Liver (tissue), 9 donors: ENCODE measurements around the gene CIDEA. TPM values are rescaled to one million over a fixed set of nuclear protein-coding genes. Genes with fewer than 3 reads are reported as not detected.

Experiments
- DNase-seq: peaks from one replicate; pipeline ENCODE4 v3.0.0-alpha.2; 2017; ENCODE audit warnings: low spot score
- H3K27ac ChIP-seq, 2 donors: one replicate each; pipeline ENCODE4 v1.7.0; 2013; ENCODE audit warnings: inconsistent platforms in 2 of 2, low read length in 2 of 2, control low read depth in 1 of 2, low read depth in 1 of 2, mild to moderate bottlenecking in 1 of 2
- H3K27me3 ChIP-seq, 4 donors: one replicate each; pipeline versions ENCODE4 v1.6.1 to v1.7.0; 2013; ENCODE audit warnings: low read length in 3 of 4, inconsistent platforms in 1 of 4, mild to moderate bottlenecking in 1 of 4, moderate library complexity in 1 of 4; ENCODE audit not compliant: control insufficient read depth in 4 of 4, insufficient read depth in 4 of 4
- H3K36me3 ChIP-seq, 4 donors: one replicate each; pipeline versions ENCODE4 v1.6.1 to v1.7.0; 2013; ENCODE audit warnings: low read length in 3 of 4, mild to moderate bottlenecking in 3 of 4, low read depth in 1 of 4, moderate library complexity in 1 of 4; ENCODE audit not compliant: control insufficient read depth in 4 of 4, insufficient read depth in 3 of 4
- H3K4me1 ChIP-seq, 4 donors: one replicate each; pipeline versions ENCODE4 v1.6.1 to v1.7.0; 2013; ENCODE audit warnings: low read length in 3 of 4, mild to moderate bottlenecking in 3 of 4, moderate library complexity in 1 of 4; ENCODE audit not compliant: control insufficient read depth in 4 of 4, insufficient read depth in 4 of 4
- H3K4me3 ChIP-seq, 3 donors: one replicate each; pipeline versions ENCODE4 v1.6.1 to v1.7.0; 2013; ENCODE audit warnings: low read length in 3 of 3, control low read depth in 1 of 3, low read depth in 1 of 3, mild to moderate bottlenecking in 1 of 3
- H3K9ac ChIP-seq, 2 donors: one replicate each; pipeline ENCODE4 v1.7.0; 2013; ENCODE audit warnings: low read length in 2 of 2, mild to moderate bottlenecking in 2 of 2, moderate library complexity in 2 of 2, control low read depth in 1 of 2, low read depth in 1 of 2
- H3K9me3 ChIP-seq, 4 donors: one replicate each; pipeline versions ENCODE4 v1.6.1 to v1.7.0; 2013; ENCODE audit warnings: low read length in 3 of 4; ENCODE audit not compliant: control insufficient read depth in 4 of 4
- EGR1 ChIP-seq, 2 donors: IDR thresholded peaks; 2 replicates each; pipeline ENCODE4 v1.6.1; 2016 to 2018; ENCODE audit warnings: antibody characterized with exemption in 2 of 2, low read depth in 2 of 2
- FOXA1 ChIP-seq: IDR thresholded peaks from 2 replicates; pipeline ENCODE4 v1.6.1; 2016; ENCODE audit warnings: antibody characterized with exemption
- FOXA2 ChIP-seq: IDR thresholded peaks from 2 replicates; pipeline ENCODE4 v1.6.1; 2016; ENCODE audit warnings: antibody characterized with exemption
- GABPA ChIP-seq, 2 donors: IDR thresholded peaks in 1 of 2; conservative IDR thresholded peaks in 1 of 2; 2 replicates each; pipeline ENCODE4 v1.6.1; 2016; ENCODE audit warnings: antibody characterized with exemption in 2 of 2, mild to moderate bottlenecking in 1 of 2, moderate library complexity in 1 of 2
- HNF4A ChIP-seq, 2 donors: conservative IDR thresholded peaks; 2 replicates each; pipeline ENCODE4 v1.6.1; 2016; ENCODE audit warnings: antibody characterized with exemption in 2 of 2, mild to moderate bottlenecking in 2 of 2
- JUND ChIP-seq, 2 donors: IDR thresholded peaks; 2 replicates each; pipeline ENCODE4 v1.6.1; 2016; ENCODE audit warnings: antibody characterized with exemption in 2 of 2
- NR2F2 ChIP-seq: IDR thresholded peaks from 2 replicates; pipeline ENCODE4 v1.6.1; 2016; ENCODE audit warnings: antibody characterized with exemption
- RAD21 ChIP-seq, 2 donors: IDR thresholded peaks; 2 replicates each; pipeline ENCODE4 v1.6.1; 2016; ENCODE audit warnings: antibody characterized with exemption in 2 of 2, mild to moderate bottlenecking in 2 of 2
- SP1 ChIP-seq: IDR thresholded peaks from 2 replicates; pipeline ENCODE4 v1.6.1; 2018; ENCODE audit warnings: antibody characterized with exemption, mild to moderate bottlenecking
- TAF1 ChIP-seq: conservative IDR thresholded peaks from 2 replicates; pipeline ENCODE4 v1.6.1; 2016; ENCODE audit warnings: antibody characterized with exemption, mild to moderate bottlenecking
- YY1 ChIP-seq: IDR thresholded peaks from 2 replicates; pipeline ENCODE4 v1.6.1; 2016; ENCODE audit warnings: antibody characterized with exemption, mild to moderate bottlenecking
- WGBS: extraction: QIAGEN DNeasy Blood & Tissue Kit; methylation state at CpG from one replicate; pipeline ENCODE4 v1.1.7; 2013; 5-methylcytosine and 5-hydroxymethylcytosine counted together
- polyA plus RNA-seq, 2 donors: library from polyadenylated mRNA; stranded (reverse) in 1 of 2; unstranded in 1 of 2; fragments of 200-250 nt in 1 of 2; fragments of >200 nt in 1 of 2; fragmentation: Nextera tagmentation in 1 of 2; extraction: Ambion mirVana in 1 of 2; gene quantifications; one replicate each; pipeline versions ENCODE4 v1.2.1 to v1.2.3, GENCODE V29; 2013 to 2015
- total RNA-seq, 2 donors: library from RNA; depleted of rRNA; stranded (reverse); fragments of >200 nt; gene quantifications; one replicate each; pipeline ENCODE4 v1.2.3, GENCODE V29; 2014
- TF ChIP-seq, protein P1 (sequence below): IDR thresholded peaks from 2 replicates; pipeline ENCODE4 v1.6.1; 2016; ENCODE audit warnings: antibody characterized with exemption
- TF ChIP-seq, protein P2 (sequence below): IDR thresholded peaks from 2 replicates; pipeline ENCODE4 v1.6.1; 2016; ENCODE audit warnings: antibody characterized with exemption
- donor health status: healthy.
- donor health status: healthy.
- donor health status: healthy.
- donor health status: healthy.
- donor health status: healthy.

Gene CIDEA
- total and polyA plus RNA-seq, 4 donors, result not detected

DNA sequence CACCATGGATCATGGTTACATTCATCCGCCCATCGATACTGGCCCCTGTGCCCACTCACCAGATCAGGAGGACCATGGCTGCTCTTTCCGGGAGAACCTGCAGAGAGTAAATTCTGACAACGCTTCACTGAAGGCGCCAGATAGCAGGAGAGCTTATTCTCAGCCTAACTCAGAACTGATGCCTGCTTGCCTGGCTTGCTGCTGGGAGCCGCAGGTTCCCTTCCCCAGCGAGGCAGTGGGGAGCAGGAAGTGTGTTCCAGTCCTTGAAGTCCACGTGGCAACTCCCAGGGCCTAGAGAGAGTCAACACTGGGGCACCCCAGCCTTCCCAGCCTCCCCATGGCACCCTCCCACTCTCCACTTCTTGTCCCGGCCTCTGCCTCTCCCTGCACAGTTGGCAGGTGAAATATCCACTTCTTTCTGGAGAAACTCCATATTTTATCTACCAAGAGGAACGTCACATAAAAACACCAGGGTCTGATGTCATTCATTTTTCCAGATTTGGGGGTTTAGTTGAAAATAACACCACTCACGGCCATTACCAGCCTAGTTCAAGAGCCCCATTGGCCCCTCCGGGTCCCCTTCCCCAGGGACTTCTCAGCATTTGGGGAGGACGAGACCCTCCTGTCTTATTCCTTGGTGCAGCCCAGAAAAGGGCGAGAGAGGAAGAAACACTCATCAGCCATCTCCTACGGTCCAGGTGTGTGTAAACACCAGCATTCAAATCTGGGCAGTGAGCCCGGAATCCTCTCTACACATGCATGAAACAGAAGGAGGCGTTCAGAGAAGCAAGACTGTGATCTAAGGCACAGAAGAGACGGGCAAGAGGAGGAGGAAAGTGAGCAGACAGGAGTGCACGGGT lies 50.4 kb downstream of the CIDEA start:
- H3K4me1 ChIP-seq, result peaks cover 0 to 9% (median 7%) of the 10 kb centered on the region in 4 donors
- H3K36me3 ChIP-seq, result no peaks in the 10 kb centered on the region
- peaks cover 0 to 8% (median 0%) of the 10 kb centered on the region in 4 donors for H3K27me3 ChIP-seq
- H3K27ac ChIP-seq, result no peak overlapping the region
- no peak overlapping the region for H3K9ac ChIP-seq
- no peak overlapping the region for H3K4me3 ChIP-seq
- WGBS, result 62% methylated on average over 19 of the region's 19 CpGs
- TF ChIP-seq EGR1 (IDR thresholded peaks at IDR 0.05; ENCODE audit: low read depth in 2 of 2) (no peak), NR2F2 (no peak), GABPA (IDR thresholded peaks at IDR 0.05 in 1 of 2, conservative IDR thresholded peaks at IDR 0.05 in 1 of 2) (no peak), SP1 (no peak), FOXA1 (peak; percentile 47), YY1 (no peak), FOXA2 (peak; percentile 39), TAF1 (no peak)
- TF ChIP-seq, protein P1, sequence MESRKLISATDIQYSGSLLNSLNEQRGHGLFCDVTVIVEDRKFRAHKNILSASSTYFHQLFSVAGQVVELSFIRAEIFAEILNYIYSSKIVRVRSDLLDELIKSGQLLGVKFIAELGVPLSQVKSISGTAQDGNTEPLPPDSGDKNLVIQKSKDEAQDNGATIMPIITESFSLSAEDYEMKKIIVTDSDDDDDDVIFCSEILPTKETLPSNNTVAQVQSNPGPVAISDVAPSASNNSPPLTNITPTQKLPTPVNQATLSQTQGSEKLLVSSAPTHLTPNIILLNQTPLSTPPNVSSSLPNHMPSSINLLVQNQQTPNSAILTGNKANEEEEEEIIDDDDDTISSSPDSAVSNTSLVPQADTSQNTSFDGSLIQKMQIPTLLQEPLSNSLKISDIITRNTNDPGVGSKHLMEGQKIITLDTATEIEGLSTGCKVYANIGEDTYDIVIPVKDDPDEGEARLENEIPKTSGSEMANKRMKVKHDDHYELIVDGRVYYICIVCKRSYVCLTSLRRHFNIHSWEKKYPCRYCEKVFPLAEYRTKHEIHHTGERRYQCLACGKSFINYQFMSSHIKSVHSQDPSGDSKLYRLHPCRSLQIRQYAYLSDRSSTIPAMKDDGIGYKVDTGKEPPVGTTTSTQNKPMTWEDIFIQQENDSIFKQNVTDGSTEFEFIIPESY, result no peak
- TF ChIP-seq, protein P2, sequence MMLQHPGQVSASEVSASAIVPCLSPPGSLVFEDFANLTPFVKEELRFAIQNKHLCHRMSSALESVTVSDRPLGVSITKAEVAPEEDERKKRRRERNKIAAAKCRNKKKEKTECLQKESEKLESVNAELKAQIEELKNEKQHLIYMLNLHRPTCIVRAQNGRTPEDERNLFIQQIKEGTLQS, result no peak
- DNase-seq, result no peak
- no peaks in the 10 kb centered on the region for H3K9me3 ChIP-seq

DNA sequence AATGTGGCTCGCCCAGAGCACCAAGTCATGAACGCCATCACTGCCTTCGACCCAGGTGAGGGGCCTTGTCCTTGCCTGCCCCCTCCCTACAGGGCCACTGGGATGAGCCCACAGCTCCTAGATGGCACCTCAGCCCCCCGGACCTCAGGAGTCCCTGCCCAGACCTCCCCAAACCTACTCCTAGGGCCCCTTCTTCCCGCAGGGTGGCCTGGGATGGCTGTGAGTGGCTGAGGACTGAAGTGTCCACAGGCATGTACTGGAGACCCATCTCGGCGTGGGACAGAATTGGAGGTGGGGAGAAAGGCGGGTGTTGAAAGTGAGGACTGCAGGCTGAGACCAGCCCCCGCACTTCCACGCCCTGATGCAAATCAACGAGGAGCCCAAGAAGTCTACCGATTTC lies 51.0 kb downstream of the CIDEA start:
- H3K9ac ChIP-seq, result no peak overlapping the region
- H3K27ac ChIP-seq, result no peak overlapping the region
- no peaks in the 10 kb centered on the region for H3K9me3 ChIP-seq
- peaks cover 0 to 9% (median 7%) of the 10 kb centered on the region in 4 donors for H3K4me1 ChIP-seq
- H3K27me3 ChIP-seq, result peaks cover 0 to 8% (median 0%) of the 10 kb centered on the region in 4 donors
- no peaks in the 10 kb centered on the region for H3K36me3 ChIP-seq
- 83% methylated on average over 12 of the region's 12 CpGs for WGBS
- TF ChIP-seq EGR1 (IDR thresholded peaks at IDR 0.05; ENCODE audit: low read depth in 2 of 2) (no peak), FOXA2 (no peak), FOXA1 (no peak), RAD21 (IDR thresholded peaks at IDR 0.05) (no peak)
- TF ChIP-seq, protein P2, result no peak
- H3K4me3 ChIP-seq, result no peak overlapping the region
- no peak for DNase-seq

DNA sequence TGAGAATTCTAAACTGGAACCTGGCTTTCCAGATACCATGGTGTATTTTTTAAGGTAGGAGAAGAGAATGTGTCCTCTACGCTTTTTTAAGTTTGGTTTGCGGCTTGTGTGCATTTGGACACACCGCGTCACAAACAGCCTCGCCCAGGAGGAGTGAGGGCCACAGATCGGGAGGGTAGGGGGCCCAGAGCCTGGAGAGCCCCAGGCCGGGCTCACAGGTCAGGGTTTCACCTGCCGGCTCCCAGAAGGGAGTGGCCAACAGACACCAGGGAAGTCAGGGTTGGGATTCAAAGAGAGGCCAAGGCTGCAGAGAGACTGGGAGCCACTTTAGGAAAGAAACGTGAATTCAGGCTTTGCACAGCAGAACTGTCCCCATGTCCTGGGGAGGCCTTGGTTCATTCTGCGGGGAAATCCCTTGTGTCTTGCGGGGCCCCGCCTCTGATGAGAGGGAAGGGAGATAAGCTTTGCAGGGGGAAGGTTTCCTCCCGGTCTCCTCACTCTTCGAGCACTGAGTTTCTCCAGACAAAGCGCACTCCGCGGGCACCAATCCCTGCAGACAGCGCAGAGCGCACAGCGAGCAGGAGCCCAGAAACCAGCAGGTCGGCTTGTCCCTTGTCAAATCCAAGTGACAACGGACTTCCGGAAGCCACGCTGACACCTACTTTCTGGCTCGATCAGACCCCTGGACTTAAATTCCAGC lies 51.9 kb downstream of the CIDEA start:
- peaks cover 0 to 8% (median 0%) of the 10 kb centered on the region in 4 donors for H3K27me3 ChIP-seq
- TF ChIP-seq JUND (IDR thresholded peaks at IDR 0.05) (no peak), HNF4A (conservative IDR thresholded peaks at IDR 0.05) (no peak), YY1 (no peak), SP1 (no peak)
- TF ChIP-seq, protein P2, result no peak
- H3K4me3 ChIP-seq, result no peak overlapping the region

More for the DNA sequence above, 51.9 kb downstream of the CIDEA start:
- Histone ChIP-seq H3K4me1 (peaks cover 0 to 9% (median 7%) of the 10 kb centered on the region in 4 donors), H3K36me3 (no peaks in the 10 kb centered on the region), H3K27ac (no peak overlapping the region), H3K9me3 (no peaks in the 10 kb centered on the region), H3K9ac (no peak overlapping the region)
- 38% methylated on average over 25 of the region's 25 CpGs for WGBS
- peak; percentile 59 for DNase-seq
